Spinal cord (tissue), 10 donors: ENCODE results near the gene HCRTR1. TPM values are rescaled to one million over a fixed set of nuclear protein-coding genes. Genes with fewer than 3 reads are reported as not detected.

ENCODE experiments used
- DNase-seq, 6 donors: peaks; one replicate each; pipeline versions ENCODE4 v3.0.0 to v3.0.0-alpha.2; 2013 to 2015; ENCODE audit warnings: low spot score in 6 of 6, low read depth in 4 of 6
- H3K27ac ChIP-seq: one replicate; pipeline ENCODE4 v1.5.1; 2013; ENCODE audit warnings: low read depth, low read length, control low read depth
- H3K27me3 ChIP-seq: one replicate; pipeline ENCODE4 v1.6.1; 2013; ENCODE audit warnings: low read length; ENCODE audit not compliant: control insufficient read depth, insufficient read depth
- H3K36me3 ChIP-seq: one replicate; pipeline ENCODE4 v1.6.1; 2013; ENCODE audit warnings: low read length; ENCODE audit not compliant: control insufficient read depth, insufficient read depth
- H3K4me1 ChIP-seq: one replicate; pipeline ENCODE4 v1.6.1; 2013; ENCODE audit warnings: low read length; ENCODE audit not compliant: control insufficient read depth, insufficient read depth
- H3K4me3 ChIP-seq: one replicate; pipeline ENCODE4 v1.5.1; 2013; ENCODE audit warnings: low read depth, low read length, control low read depth
- H3K9me3 ChIP-seq: one replicate; pipeline ENCODE4 v1.6.1; 2013; ENCODE audit warnings: low read length; ENCODE audit not compliant: control insufficient read depth, insufficient read depth
- WGBS: methylation state at CpG from one replicate; pipeline ENCODE4 v1.1.5; 2013; ENCODE audit warnings: missing lambda C conversion rate; ENCODE audit not compliant: insufficient coverage; 5-methylcytosine and 5-hydroxymethylcytosine counted together
- polyA plus RNA-seq, 2 donors: library from polyadenylated mRNA; unstranded; fragments of 120-200 nt; gene quantifications; one replicate each; pipeline ENCODE4 v1.2.1, GENCODE V29; 2013; ENCODE audit not compliant: insufficient read length in 2 of 2
- total RNA-seq, 2 donors: library from RNA; depleted of rRNA in 1 of 2; stranded (reverse); fragments of 120-200 nt in 1 of 2; fragments of >200 nt in 1 of 2; gene quantifications; one replicate each; pipeline versions ENCODE4 v1.2.3 to v1.2.4, GENCODE V29; 2013 to 2014
- donor health status: healthy.

Gene HCRTR1
- total and polyA plus RNA-seq, 4 donors: 0.94 to 6.5 (median 3.7) TPM

DNA sequence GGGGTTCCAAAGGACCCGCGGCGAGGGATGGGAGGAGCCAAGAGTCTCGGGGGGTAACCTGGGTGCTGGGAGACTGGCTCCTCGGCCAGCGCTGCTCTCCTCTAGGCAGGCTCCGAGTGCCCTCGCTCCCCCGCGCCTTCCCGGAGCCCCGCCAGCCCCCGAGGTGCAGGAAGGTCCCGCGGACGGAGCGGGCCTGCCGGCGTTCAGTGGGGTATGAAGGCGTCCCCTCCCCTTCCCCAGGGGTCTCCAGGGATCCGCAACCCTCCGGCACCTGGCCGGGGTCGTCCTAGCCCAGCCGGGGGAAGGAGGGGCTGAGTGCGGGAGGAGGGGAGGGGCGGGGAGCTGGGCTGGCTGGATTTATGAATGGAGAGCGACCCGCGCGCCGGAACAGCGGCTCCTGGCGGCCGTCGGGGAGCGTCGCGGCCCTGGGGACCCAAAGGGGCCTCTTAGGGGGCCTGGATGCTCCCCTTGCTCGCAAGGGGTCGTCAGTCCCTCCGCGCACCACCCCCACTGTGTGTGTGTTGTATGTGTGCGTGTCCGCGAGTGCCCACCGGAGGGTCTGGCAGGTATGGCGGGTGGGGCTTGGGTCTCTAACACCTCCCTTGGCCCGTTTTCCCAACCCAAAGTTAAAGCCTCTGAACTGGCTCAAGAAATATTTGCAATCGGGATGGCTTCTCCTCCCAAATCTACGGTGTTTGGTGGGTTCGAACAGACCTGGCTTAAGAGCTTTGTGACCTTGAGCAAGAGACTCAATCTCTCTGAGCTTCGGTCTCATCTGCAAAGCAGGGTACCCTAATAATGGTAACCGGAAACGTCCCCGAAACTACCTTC is 642 bp downstream of the HCRTR1 start:
- peaks cover 11% of the 10 kb centered on the region for H3K27me3 ChIP-seq
- no peaks in the 10 kb centered on the region for H3K9me3 ChIP-seq
- DNase-seq: peak in 3 of 6 donors; percentile 33 to 83 (median 81)
- 12% methylated on average over 47 of the region's 56 CpGs for WGBS
- peak overlapping the region; percentile 47 for H3K4me3 ChIP-seq
- H3K27ac ChIP-seq: no peak overlapping the region
- no peaks in the 10 kb centered on the region for H3K36me3 ChIP-seq
- peaks cover 45% of the 10 kb centered on the region for H3K4me1 ChIP-seq

DNA sequence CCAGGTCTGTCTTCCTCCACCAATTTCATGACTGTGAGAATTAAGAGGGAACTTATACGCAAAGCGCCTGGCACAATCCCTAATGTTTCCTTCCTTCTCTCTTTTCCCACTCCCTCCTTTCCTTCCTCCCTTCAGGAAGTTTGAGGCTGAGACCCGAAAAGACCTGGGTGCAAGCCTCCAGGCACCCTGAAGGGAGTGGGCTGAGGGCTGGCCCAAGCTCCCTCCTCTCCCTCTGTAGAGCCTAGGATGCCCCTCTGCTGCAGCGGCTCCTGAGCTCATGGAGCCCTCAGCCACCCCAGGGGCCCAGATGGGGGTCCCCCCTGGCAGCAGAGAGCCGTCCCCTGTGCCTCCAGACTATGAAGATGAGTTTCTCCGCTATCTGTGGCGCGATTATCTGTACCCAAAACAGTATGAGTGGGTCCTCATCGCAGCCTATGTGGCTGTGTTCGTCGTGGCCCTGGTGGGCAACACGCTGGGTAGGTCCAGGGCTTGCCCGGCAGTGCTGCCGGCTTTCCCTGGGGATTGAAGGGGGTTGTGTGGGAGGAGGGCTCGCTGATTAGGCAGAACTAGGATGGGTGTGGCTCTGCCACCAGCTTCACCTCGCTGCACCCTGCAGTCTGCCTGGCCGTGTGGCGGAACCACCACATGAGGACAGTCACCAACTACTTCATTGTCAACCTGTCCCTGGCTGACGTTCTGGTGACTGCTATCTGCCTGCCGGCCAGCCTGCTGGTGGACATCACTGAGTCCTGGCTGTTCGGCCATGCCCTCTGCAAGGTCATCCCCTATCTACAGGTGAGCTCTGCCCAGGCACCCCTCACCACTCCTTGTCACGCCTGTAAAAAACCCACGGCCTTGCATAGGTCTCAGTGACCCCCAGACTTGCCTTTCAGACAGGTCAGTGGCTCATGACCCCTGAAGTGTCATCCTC is 1.7 kb downstream of the HCRTR1 start:
- WGBS: 76% methylated on average over 20 of the region's 23 CpGs
- Histone ChIP-seq H3K9me3 (no peaks in the 10 kb centered on the region), H3K27ac (no peak overlapping the region), H3K27me3 (peaks cover 11% of the 10 kb centered on the region), H3K4me1 (peaks cover 40% of the 10 kb centered on the region), H3K4me3 (no peak overlapping the region), H3K36me3 (peaks cover 4% of the 10 kb centered on the region)
- DNase-seq: no peak

DNA sequence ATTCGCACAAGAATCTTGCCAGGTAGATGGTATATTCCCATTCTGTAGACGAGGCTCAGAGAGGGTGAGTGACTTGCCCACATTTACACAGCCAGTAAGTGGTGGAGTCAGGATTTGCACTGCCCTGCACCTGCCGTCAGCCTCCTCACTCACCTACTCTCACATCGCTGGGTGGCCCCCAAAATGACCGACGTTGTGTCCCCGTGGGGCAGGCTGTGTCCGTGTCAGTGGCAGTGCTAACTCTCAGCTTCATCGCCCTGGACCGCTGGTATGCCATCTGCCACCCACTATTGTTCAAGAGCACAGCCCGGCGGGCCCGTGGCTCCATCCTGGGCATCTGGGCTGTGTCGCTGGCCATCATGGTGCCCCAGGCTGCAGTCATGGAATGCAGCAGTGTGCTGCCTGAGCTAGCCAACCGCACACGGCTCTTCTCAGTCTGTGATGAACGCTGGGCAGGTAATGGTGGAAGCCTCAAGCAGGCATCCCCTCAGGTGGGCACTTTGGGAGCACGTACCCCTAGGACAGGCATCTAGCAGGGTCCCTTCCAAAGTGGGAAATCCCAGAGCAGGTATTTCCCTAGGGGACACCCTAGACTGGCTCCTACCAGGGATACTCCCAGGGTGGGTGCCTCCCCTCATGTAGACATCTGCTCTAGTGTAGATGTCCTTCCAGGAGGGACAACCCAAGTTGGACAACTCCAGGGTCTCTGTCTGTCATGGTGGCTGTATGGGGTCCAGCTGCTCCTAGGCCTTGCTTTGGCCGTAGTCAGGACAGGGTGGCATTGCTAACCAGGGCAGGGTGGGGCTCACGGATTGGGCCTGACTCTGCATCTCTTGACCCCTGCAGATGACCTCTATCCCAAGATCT is 3.4 kb downstream of the HCRTR1 start:
- Histone ChIP-seq H3K9me3 (no peaks in the 10 kb centered on the region), H3K36me3 (peaks cover 13% of the 10 kb centered on the region), H3K27me3 (peaks cover 11% of the 10 kb centered on the region), H3K4me1 (peaks cover 28% of the 10 kb centered on the region), H3K27ac (no peak overlapping the region), H3K4me3 (no peak overlapping the region)
- no peak for DNase-seq
- 92% methylated on average over 18 of the region's 20 CpGs for WGBS

DNA sequence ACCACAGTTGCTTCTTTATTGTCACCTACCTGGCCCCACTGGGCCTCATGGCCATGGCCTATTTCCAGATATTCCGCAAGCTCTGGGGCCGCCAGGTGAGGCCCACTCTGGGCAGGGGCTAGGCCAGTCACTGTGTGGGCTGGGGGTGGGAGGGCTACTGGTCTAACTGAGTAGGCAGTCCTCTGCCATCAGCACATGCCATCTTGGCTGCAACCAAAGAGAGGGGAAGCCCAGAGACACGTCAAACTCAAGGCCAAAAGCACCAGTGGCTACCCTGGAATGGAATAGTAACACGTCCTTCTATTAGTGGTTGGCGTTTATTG is 4.0 kb downstream of the HCRTR1 start:
- Histone ChIP-seq H3K27me3 (peaks cover 11% of the 10 kb centered on the region), H3K36me3 (peaks cover 17% of the 10 kb centered on the region), H3K9me3 (no peaks in the 10 kb centered on the region), H3K4me1 (peaks cover 33% of the 10 kb centered on the region), H3K4me3 (no peak overlapping the region), H3K27ac (no peak overlapping the region)
- no peak for DNase-seq
- WGBS: 94% methylated on average over 2 of the region's 5 CpGs

DNA sequence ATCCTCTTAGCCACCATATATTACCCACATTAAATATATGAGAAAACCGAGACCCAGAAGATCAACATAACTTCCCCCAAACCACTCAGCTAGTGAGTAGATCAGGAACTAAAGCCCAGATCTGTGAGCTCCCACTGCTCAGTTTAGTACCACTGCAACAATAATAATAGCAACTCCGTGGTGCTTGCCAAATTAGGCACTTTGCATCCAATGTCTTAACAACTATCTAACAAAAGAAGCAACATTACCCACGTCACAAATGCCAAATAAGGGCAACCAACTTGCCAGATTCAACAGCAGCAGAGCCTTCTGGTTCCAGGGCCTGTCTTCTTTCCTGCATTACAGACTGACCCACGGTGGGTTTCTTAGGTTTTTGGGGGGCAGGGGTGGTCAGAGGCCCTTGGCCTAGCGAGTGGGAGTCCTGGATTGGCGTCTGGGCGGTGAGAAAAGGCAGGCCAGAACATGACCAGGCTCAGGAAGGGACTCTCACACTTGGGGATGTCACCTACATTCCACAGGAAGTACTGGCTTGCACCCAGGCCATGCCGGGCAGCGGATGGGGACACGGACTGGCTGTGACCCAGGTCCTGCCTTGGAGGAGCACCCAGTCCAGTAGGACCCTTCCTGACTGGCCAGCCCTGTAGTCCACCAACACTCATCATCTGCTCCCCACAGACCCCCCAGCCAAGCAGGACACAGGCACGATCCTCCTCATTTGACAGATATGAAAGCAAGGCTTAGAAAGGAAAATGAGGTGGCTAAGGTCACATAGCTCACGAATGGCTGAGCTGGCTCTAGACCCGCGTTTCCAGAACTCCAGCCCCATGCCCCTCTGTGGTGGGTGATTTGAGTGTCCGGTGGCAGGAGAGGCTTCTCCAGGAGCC is 4.6 kb downstream of the HCRTR1 start:
- 79% methylated on average over 14 of the region's 15 CpGs for WGBS
- Histone ChIP-seq H3K4me1 (peaks cover 38% of the 10 kb centered on the region), H3K27me3 (peaks cover 10% of the 10 kb centered on the region), H3K36me3 (peaks cover 22% of the 10 kb centered on the region), H3K27ac (no peak overlapping the region), H3K4me3 (no peak overlapping the region), H3K9me3 (no peaks in the 10 kb centered on the region)
- peak in 1 of 6 donors; percentile 75 for DNase-seq

DNA sequence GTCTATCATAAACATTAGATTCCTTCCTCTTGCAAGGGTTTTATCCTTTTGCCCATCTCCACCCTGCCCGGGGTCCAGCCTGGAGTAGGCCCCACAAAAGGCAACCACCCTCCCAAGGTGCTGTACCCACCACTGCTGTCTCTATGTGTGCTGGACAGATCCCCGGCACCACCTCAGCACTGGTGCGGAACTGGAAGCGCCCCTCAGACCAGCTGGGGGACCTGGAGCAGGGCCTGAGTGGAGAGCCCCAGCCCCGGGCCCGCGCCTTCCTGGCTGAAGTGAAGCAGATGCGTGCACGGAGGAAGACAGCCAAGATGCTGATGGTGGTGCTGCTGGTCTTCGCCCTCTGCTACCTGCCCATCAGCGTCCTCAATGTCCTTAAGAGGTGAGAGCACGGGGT is 5.9 kb downstream of the HCRTR1 start:
- Histone ChIP-seq H3K9me3 (no peaks in the 10 kb centered on the region), H3K27ac (no peak overlapping the region), H3K4me1 (peaks cover 38% of the 10 kb centered on the region), H3K4me3 (no peak overlapping the region), H3K36me3 (peaks cover 34% of the 10 kb centered on the region), H3K27me3 (peaks cover under 1% of the 10 kb centered on the region)
- no peak for DNase-seq
- WGBS: 92% methylated on average over 10 of the region's 12 CpGs

DNA sequence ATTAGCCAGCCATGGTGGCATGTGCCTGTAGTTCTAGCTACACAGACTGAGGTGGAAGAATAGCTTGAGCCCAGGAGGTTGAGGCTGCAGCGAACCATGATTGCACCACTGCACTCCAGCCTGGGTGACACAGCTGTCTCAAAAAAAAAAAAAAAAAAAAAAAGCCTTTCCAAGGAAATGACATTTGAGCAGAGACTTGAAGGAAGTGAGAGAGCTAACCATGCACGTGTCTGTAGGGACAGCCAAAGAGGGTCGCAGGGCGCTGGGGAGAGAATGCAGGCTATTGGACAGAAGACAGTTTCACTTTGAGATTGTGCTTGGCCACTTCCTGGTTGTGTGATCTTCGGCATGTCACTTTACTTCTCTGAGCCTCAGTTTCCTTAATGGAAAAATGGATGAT is 6.8 kb downstream of the HCRTR1 start:
- no peak for DNase-seq
- peaks cover 41% of the 10 kb centered on the region for H3K36me3 ChIP-seq
- no peaks in the 10 kb centered on the region for H3K27me3 ChIP-seq
- no peaks in the 10 kb centered on the region for H3K9me3 ChIP-seq
- H3K4me1 ChIP-seq: peaks cover 44% of the 10 kb centered on the region
- H3K4me3 ChIP-seq: no peak overlapping the region
- 81% methylated on average over 5 of the region's 5 CpGs for WGBS
- H3K27ac ChIP-seq: no peak overlapping the region

DNA sequence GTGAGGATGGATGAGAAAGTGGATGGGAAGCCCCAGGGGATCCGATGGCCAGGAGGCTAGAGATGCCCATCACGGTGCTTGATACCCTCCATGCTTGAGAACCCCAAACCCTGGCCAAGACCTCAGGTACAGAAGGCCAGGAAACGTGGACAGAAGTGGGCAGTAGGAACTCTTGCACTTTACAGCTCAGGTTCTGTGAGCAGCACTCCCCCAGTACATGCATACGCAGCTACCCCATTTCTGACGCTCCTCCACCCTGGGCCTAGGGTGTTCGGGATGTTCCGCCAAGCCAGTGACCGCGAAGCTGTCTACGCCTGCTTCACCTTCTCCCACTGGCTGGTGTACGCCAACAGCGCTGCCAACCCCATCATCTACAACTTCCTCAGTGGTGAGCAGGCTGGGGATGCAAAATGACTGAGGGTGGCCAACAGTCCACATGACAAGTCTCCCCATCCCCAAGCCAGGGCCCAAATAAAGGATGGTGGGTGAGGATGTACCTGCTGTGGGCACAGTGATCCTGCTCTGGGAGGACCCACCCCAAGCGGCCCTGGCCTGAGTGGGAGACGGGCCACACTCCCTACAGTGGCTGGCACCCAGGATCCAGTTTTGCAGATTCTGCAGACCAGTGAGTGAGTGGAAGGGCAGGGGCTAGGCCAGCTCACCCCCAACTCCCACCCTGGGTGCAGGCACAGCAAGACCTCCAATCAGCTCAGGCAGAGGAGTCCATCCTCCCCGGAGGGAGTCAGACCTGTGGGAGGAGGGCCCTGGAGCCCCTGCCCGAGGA is 7.4 kb downstream of the HCRTR1 start:
- H3K36me3 ChIP-seq: peaks cover 46% of the 10 kb centered on the region
- DNase-seq: no peak
- no peaks in the 10 kb centered on the region for H3K9me3 ChIP-seq
- WGBS: 92% methylated on average over 11 of the region's 16 CpGs
- H3K27ac ChIP-seq: no peak overlapping the region
- peaks cover 44% of the 10 kb centered on the region for H3K4me1 ChIP-seq
- no peaks in the 10 kb centered on the region for H3K27me3 ChIP-seq
- H3K4me3 ChIP-seq: no peak overlapping the region
